HepG2 (cell line): ENCODE measurements around the gene MPLKIP. TPM values are rescaled to one million over a fixed set of nuclear protein-coding genes. Genes with fewer than 3 reads are reported as not detected.

ENCODE experiments used
- ATAC-seq: fragments of 200-7000 bp; cut with Tn5 transposase; 3 replicates; pipeline ENCODE4 v1.9.1; 2020; ENCODE audit warnings: mild to moderate bottlenecking, moderate library complexity
- BruUV-seq: library from RNA; stranded (reverse); fragments of 400-500 nt; replicated peaks from 2 replicates; lab custom pipeline; 2021; lab: Mats Ljungman, UMichigan
- CTCF ChIA-PET: fragments of 300-600 bp; formaldehyde crosslinking; extraction: SDS; loops from one replicate; lab custom pipeline; 2021; ENCODE audit warnings: low total read pairs, inconsistent platforms, low intra/inter-chr PET ratio; lab: Yijun Ruan, JAX
- POLR2A ChIA-PET: fragments of 350-600 bp; sonication (Branson Sonifier 250); formaldehyde crosslinking; loops from one replicate; lab custom pipeline; 2020; ENCODE audit warnings: antibody characterized with exemption, inconsistent platforms; lab: Yijun Ruan, JAX
- DNase-seq: peaks from one replicate; pipeline ENCODE4 v3.0.0-alpha.2; 2015; ENCODE audit warnings: low spot score
- FAIRE-seq: peaks from 3 replicates; lab custom pipeline; 2011; peaks lifted over from hg19 to GRCh38; lab: Jason Lieb, UNC
- H2AFZ ChIP-seq: one replicate; pipeline ENCODE4 v1.6.1; 2011; ENCODE audit warnings: low read length, inconsistent platforms
- H3K27ac ChIP-seq: fragments of 300-600 bp; 3 replicates; pipeline ENCODE4 v1.8.0; 2011; ENCODE audit warnings: mixed run types, mild to moderate bottlenecking, mixed read lengths, low read length, inconsistent platforms; ENCODE audit not compliant: insufficient read depth; ENCODE audit errors: extremely low read length
- H3K27me3 ChIP-seq, 2 experiments: fragments of 200-600 bp in 1 of 2; 2 replicates in 1 of 2; 3 replicates in 1 of 2; pipeline versions ENCODE4 v1.6.0 to v1.8.0; 2011; ENCODE audit warnings: low read length in 2 of 2, mild to moderate bottlenecking in 2 of 2, moderate library complexity in 2 of 2, inconsistent platforms in 1 of 2; ENCODE audit not compliant: insufficient read depth in 2 of 2, control insufficient read depth in 1 of 2
- H3K36me3 ChIP-seq, 2 experiments: fragments of 200-600 bp in 1 of 2; replicated peaks in 1 of 2; 2 replicates in 1 of 2; 3 replicates in 1 of 2; pipeline versions ENCODE4 v1.5.1 to v1.8.0; 2011; ENCODE audit warnings: low read length in 2 of 2, inconsistent platforms in 1 of 2; ENCODE audit not compliant: insufficient read depth in 2 of 2, control insufficient read depth in 1 of 2
- H3K4me1 ChIP-seq: 2 replicates; pipeline ENCODE4 v1.5.1; 2012; ENCODE audit warnings: low read length, inconsistent platforms; ENCODE audit not compliant: insufficient read depth
- H3K4me2 ChIP-seq: 2 replicates; pipeline ENCODE4 v1.6.0; 2011; ENCODE audit warnings: low read depth, low read length, inconsistent platforms
- H3K4me3 ChIP-seq, 3 experiments: fragments of 200-600 bp in 1 of 3; sonication (generic), shearing (Covaris generic) in 1 of 3; replicated peaks in 1 of 3; 2 replicates each; pipeline ENCODE4 v1.5.1; 2011 to 2016; ENCODE audit warnings: low read length in 3 of 3, inconsistent platforms in 2 of 3, low read depth in 2 of 3, mild to moderate bottlenecking in 2 of 3, control low read depth in 1 of 3, mixed read lengths in 1 of 3; ENCODE audit not compliant: insufficient read depth in 1 of 3
- H3K79me2 ChIP-seq: one replicate; pipeline ENCODE4 v1.6.1; 2011; ENCODE audit warnings: low read length, inconsistent platforms; ENCODE audit not compliant: insufficient read depth
- H3K9ac ChIP-seq: 2 replicates; pipeline ENCODE4 v1.6.0; 2011; ENCODE audit warnings: mild to moderate bottlenecking, low read depth, low read length, inconsistent platforms; ENCODE audit not compliant: insufficient read depth
- H3K9me3 ChIP-seq: 2 replicates; pipeline ENCODE4 v1.5.1; 2012; ENCODE audit warnings: mild to moderate bottlenecking, low read length
- H4K20me1 ChIP-seq: 2 replicates; pipeline ENCODE4 v1.6.0; 2011; ENCODE audit warnings: inconsistent platforms, mild to moderate bottlenecking, low read length, moderate library complexity; ENCODE audit not compliant: insufficient read depth
- MAFK ChIP-seq, 2 experiments: IDR thresholded peaks in 1 of 2; conservative IDR thresholded peaks in 1 of 2; 2 replicates each; pipeline ENCODE4 v1.6.1; 2011; ENCODE audit warnings: improper control_type of control experiment in 2 of 2, low read length in 2 of 2
- POGZ ChIP-seq: sonication (generic); formaldehyde crosslinking; IDR thresholded peaks from 2 replicates; pipeline ENCODE4 v1.4.0; 2020; ENCODE audit warnings: mild to moderate bottlenecking, missing genetic modification reagents
- RXRB ChIP-seq: IDR thresholded peaks from 2 replicates; pipeline ENCODE4 v1.6.1; 2016; ENCODE audit warnings: borderline replicate concordance, missing genetic modification reagents, missing compliant biosample characterization
- SKI ChIP-seq: fragments of 450-650 bp; IDR thresholded peaks from one replicate; pipeline ENCODE4 v1.6.1; 2018; ENCODE audit warnings: mild to moderate bottlenecking; ENCODE audit not compliant: partially characterized antibody
- SOX13 ChIP-seq, 3 experiments: fragments of 450-650 bp in 1 of 3; sonication (generic) in 1 of 3; formaldehyde crosslinking in 1 of 3; IDR thresholded peaks in 2 of 3; conservative IDR thresholded peaks in 1 of 3; 2 replicates each; pipeline versions ENCODE4 v1.5.0 to v1.6.1; 2016 to 2020; ENCODE audit warnings: antibody characterized with exemption in 1 of 3, mild to moderate bottlenecking in 1 of 3, missing compliant biosample characterization in 1 of 3, missing genetic modification reagents in 1 of 3, moderate library complexity in 1 of 3
- ZFP41 ChIP-seq: sonication (generic); formaldehyde crosslinking; IDR thresholded peaks from 2 replicates; pipeline ENCODE4 v1.4.0; 2020; ENCODE audit warnings: mild to moderate bottlenecking, missing genetic modification reagents, borderline replicate concordance
- ZNF891 ChIP-seq: sonication (generic); formaldehyde crosslinking; IDR thresholded peaks from 2 replicates; pipeline ENCODE4 v1.5.0; 2020; ENCODE audit warnings: mild to moderate bottlenecking, missing genetic modification reagents
- ZSCAN29 ChIP-seq: sonication (generic); formaldehyde crosslinking; conservative IDR thresholded peaks from 2 replicates; pipeline ENCODE4 v1.4.0; 2020; ENCODE audit warnings: mild to moderate bottlenecking, missing genetic modification reagents
- WGBS: methylation state at CpG from one replicate; pipeline ENCODE4 v1.1.6; 2017; ENCODE audit warnings: low lambda C conversion rate; 5-methylcytosine and 5-hydroxymethylcytosine counted together
- in situ Hi-C: cut with HindIII; loops from 2 replicates; pipeline ENCODE4 v1.10.0; 2017; ENCODE audit warnings: low pct_unique_long_range_greater_than_20kb; ENCODE audit not compliant: extremely low pct_ligation_motif_present
- intact Hi-C: fragments of 100-400 bp; cut with micrococcal nuclease; formaldehyde crosslinking; loops from one replicate; pipeline ENCODE4 v1.10.0; 2022; ENCODE audit not compliant: unreplicated experiment
- polyA plus RNA-seq, 8 experiments: library from polyadenylated mRNA; depleted of rRNA in 3 of 8; stranded (reverse) in 7 of 8; unstranded in 1 of 8; fragments of >200 nt; fragmentation: Illumina TruSeq in 4 of 8; extraction: Trizol in 4 of 8; gene quantifications; 2 replicates each; pipeline versions ENCODE4 v1.2.1 to v1.2.3, GENCODE V29; 2011 to 2016; ENCODE audit warnings: low read depth in 4 of 8, missing spikeins in 1 of 8, mixed read lengths in 1 of 8; ENCODE audit not compliant: insufficient read depth in 1 of 8
- total RNA-seq, 5 experiments: library from RNA; depleted of rRNA; stranded (reverse); fragments of >200 nt; fragmentation: Illumina TruSeq; extraction: Trizol; gene quantifications; 2 replicates each; pipeline ENCODE4 v1.2.3, GENCODE V29; 2016; ENCODE audit warnings: low read depth in 1 of 5
- TF ChIP-seq, protein P1 (sequence below): sonication (generic); formaldehyde crosslinking; IDR thresholded peaks from 2 replicates; pipeline ENCODE4 v1.5.0; 2020; ENCODE audit warnings: missing genetic modification reagents
- TF ChIP-seq, protein P2 (sequence below): sonication (generic); formaldehyde crosslinking; IDR thresholded peaks from 2 replicates; pipeline ENCODE4 v1.8.1; 2022; ENCODE audit warnings: low read depth, mild to moderate bottlenecking, missing genetic modification reagents
- TF ChIP-seq, protein P3 (sequence below): sonication (generic); formaldehyde crosslinking; IDR thresholded peaks from 2 replicates; pipeline ENCODE4 v1.4.0; 2020; ENCODE audit warnings: missing genetic modification reagents, mild to moderate bottlenecking, borderline replicate concordance
- TF ChIP-seq, protein P4 (sequence below): sonication (generic); formaldehyde crosslinking; conservative IDR thresholded peaks from 2 replicates; pipeline ENCODE4 v1.4.0; 2020; ENCODE audit warnings: missing genetic modification reagents
- TF ChIP-seq, protein P5 (sequence below): sonication (generic); formaldehyde crosslinking; conservative IDR thresholded peaks from 2 replicates; pipeline ENCODE4 v1.8.0; 2022; ENCODE audit warnings: mild to moderate bottlenecking, moderate library complexity, missing genetic modification reagents

Gene MPLKIP
- total and polyA plus RNA-seq, 2 of the 13 experiments (the other 11 are each of a cell fraction or from before 2014, with no cell fraction given), result 40.1 to 45.7 TPM

DNA sequence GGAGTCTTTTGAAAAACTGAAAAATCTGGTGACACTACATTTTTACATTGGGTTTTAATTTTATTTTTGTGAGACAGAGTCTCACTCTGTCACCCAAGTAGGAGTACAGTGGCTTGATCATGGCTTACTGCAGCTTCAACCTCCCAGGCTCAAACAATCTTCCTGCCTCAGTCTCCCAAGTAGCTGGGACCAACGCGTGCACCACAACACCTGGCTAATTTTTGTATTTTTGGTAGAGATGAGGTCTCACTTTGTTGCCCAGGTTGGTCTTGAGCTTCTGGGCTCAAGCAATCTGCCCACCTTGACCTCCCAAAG lies 11.5 kb downstream of the MPLKIP start:
- Histone ChIP-seq H3K4me3 (no peak overlapping the region), H4K20me1 (no peaks in the 10 kb centered on the region), H3K27me3 (no peaks in the 10 kb centered on the region), H2AFZ (no peak overlapping the region), H3K79me2 (no peaks in the 10 kb centered on the region), H3K9me3 (no peaks in the 10 kb centered on the region), H3K27ac (no peak overlapping the region), H3K9ac (no peak overlapping the region), H3K4me2 (no peak overlapping the region), H3K4me1 (peaks cover 16% of the 10 kb centered on the region), H3K36me3 (no peaks in the 10 kb centered on the region)
- intact Hi-C loops (no loop called here), in situ Hi-C loops (no loop called here)
- ChIA-PET POLR2A (no interaction called here), CTCF (no interaction called here)
- 95% methylated on average over 2 of the region's 2 CpGs for WGBS
- DNase-seq (no peak), ATAC-seq (no peak), FAIRE-seq (no peak)
- TF ChIP-seq, protein P1, sequence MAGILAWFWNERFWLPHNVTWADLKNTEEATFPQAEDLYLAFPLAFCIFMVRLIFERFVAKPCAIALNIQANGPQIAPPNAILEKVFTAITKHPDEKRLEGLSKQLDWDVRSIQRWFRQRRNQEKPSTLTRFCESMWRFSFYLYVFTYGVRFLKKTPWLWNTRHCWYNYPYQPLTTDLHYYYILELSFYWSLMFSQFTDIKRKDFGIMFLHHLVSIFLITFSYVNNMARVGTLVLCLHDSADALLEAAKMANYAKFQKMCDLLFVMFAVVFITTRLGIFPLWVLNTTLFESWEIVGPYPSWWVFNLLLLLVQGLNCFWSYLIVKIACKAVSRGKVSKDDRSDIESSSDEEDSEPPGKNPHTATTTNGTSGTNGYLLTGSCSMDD (CRISPR knock-in tag), result no peak
- TF ChIP-seq, protein P2, sequence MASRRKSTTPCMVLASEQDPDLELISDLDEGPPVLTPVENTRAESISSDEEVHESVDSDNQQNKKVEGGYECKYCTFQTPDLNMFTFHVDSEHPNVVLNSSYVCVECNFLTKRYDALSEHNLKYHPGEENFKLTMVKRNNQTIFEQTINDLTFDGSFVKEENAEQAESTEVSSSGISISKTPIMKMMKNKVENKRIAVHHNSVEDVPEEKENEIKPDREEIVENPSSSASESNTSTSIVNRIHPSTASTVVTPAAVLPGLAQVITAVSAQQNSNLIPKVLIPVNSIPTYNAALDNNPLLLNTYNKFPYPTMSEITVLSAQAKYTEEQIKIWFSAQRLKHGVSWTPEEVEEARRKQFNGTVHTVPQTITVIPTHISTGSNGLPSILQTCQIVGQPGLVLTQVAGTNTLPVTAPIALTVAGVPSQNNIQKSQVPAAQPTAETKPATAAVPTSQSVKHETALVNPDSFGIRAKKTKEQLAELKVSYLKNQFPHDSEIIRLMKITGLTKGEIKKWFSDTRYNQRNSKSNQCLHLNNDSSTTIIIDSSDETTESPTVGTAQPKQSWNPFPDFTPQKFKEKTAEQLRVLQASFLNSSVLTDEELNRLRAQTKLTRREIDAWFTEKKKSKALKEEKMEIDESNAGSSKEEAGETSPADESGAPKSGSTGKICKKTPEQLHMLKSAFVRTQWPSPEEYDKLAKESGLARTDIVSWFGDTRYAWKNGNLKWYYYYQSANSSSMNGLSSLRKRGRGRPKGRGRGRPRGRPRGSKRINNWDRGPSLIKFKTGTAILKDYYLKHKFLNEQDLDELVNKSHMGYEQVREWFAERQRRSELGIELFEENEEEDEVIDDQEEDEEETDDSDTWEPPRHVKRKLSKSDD, result no peak
- TF ChIP-seq ZFP41 (CRISPR knock-in tag) (no peak), ZSCAN29 (no peak), ZNF891 (CRISPR knock-in tag) (no peak), SOX13 (IDR thresholded peaks at IDR 0.05) (no peak), SOX13 (CRISPR knock-in tag; conservative IDR thresholded peaks at IDR 0.05 in 1 of 2, IDR thresholded peaks at IDR 0.05 in 1 of 2) (no peak), POGZ (CRISPR knock-in tag) (no peak), SKI (no peak), MAFK (conservative IDR thresholded peaks at IDR 0.05 in 1 of 2, IDR thresholded peaks at IDR 0.05 in 1 of 2; ENCODE audit: low read length in 2 of 2) (no peak), RXRB (CRISPR knock-in tag) (no peak)
- TF ChIP-seq, protein P3, sequence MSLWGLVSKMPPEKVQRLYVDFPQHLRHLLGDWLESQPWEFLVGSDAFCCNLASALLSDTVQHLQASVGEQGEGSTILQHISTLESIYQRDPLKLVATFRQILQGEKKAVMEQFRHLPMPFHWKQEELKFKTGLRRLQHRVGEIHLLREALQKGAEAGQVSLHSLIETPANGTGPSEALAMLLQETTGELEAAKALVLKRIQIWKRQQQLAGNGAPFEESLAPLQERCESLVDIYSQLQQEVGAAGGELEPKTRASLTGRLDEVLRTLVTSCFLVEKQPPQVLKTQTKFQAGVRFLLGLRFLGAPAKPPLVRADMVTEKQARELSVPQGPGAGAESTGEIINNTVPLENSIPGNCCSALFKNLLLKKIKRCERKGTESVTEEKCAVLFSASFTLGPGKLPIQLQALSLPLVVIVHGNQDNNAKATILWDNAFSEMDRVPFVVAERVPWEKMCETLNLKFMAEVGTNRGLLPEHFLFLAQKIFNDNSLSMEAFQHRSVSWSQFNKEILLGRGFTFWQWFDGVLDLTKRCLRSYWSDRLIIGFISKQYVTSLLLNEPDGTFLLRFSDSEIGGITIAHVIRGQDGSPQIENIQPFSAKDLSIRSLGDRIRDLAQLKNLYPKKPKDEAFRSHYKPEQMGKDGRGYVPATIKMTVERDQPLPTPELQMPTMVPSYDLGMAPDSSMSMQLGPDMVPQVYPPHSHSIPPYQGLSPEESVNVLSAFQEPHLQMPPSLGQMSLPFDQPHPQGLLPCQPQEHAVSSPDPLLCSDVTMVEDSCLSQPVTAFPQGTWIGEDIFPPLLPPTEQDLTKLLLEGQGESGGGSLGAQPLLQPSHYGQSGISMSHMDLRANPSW (CRISPR knock-in tag), result no peak
- TF ChIP-seq, protein P4, sequence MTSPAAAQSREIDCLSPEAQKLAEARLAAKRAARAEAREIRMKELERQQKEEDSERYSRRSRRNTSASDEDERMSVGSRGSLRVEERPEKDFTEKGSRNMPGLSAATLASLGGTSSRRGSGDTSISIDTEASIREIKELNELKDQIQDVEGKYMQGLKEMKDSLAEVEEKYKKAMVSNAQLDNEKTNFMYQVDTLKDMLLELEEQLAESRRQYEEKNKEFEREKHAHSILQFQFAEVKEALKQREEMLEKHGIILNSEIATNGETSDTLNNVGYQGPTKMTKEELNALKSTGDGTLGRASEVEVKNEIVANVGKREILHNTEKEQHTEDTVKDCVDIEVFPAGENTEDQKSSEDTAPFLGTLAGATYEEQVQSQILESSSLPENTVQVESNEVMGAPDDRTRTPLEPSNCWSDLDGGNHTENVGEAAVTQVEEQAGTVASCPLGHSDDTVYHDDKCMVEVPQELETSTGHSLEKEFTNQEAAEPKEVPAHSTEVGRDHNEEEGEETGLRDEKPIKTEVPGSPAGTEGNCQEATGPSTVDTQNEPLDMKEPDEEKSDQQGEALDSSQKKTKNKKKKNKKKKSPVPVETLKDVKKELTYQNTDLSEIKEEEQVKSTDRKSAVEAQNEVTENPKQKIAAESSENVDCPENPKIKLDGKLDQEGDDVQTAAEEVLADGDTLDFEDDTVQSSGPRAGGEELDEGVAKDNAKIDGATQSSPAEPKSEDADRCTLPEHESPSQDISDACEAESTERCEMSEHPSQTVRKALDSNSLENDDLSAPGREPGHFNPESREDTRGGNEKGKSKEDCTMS, result no peak
- TF ChIP-seq, protein P5, sequence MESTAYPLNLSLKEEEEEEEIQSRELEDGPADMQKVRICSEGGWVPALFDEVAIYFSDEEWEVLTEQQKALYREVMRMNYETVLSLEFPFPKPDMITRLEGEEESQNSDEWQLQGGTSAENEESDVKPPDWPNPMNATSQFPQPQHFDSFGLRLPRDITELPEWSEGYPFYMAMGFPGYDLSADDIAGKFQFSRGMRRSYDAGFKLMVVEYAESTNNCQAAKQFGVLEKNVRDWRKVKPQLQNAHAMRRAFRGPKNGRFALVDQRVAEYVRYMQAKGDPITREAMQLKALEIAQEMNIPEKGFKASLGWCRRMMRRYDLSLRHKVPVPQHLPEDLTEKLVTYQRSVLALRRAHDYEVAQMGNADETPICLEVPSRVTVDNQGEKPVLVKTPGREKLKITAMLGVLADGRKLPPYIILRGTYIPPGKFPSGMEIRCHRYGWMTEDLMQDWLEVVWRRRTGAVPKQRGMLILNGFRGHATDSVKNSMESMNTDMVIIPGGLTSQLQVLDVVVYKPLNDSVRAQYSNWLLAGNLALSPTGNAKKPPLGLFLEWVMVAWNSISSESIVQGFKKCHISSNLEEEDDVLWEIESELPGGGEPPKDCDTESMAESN (CRISPR knock-in tag), result no peak
- no TSS peak for BruUV-seq
